ENCODE measurements around the gene FBN1. TPM values are rescaled to one million over a fixed set of nuclear protein-coding genes. Genes with fewer than 3 reads are reported as not detected.

FBN1 gene
- total and polyA plus RNA-seq, 2 experiments from 2014 or later = 1.9 to 3.8 TPM

GRCh38 chr15:48544778-48545177 lies 100.7 kb downstream of the FBN1 start:
- no peak overlapping the region for H3K27ac Mint-ChIP-seq
- H4K20me1 ChIP-seq (replicated peaks; ENCODE audit: insufficient read depth) = no peaks in the 10 kb centered on the region

More at GRCh38 chr15:48544778-48545177, 100.7 kb downstream of the FBN1 start:
- DNase-seq (ENCODE audit: low spot score) (no peak), ATAC-seq (no peak)
- H3K9me2 ChIP-seq (ENCODE audit: insufficient read depth) = no peaks in the 10 kb centered on the region
- H3K79me2 ChIP-seq (replicated peaks; ENCODE audit: insufficient read depth) = no peaks in the 10 kb centered on the region
- no peaks in the 10 kb centered on the region for H3K27me3 ChIP-seq (ENCODE audit: insufficient read depth)
- Mint-ChIP-seq H3K27me3 (ENCODE audit: insufficient read depth, low read depth, poor library complexity) (no peaks in the 10 kb centered on the region), H3K4me3 (no peak overlapping the region), H3K36me3 (ENCODE audit: low read depth) (no peaks in the 10 kb centered on the region), H3K9me3 (no peaks in the 10 kb centered on the region), H3K4me1 (no peaks in the 10 kb centered on the region)
- no peak overlapping the region for H2AFZ ChIP-seq
- H3K4me3 ChIP-seq = no peak overlapping the region
- no peak overlapping the region for H3K4me2 ChIP-seq
- TF ChIP-seq NANOG (IDR thresholded peaks at IDR 0.05; ENCODE audit: borderline replicate concordance) = no peak
- no peak for TF ChIP-seq EZH2phosphoT487 (IDR thresholded peaks at IDR 0.05; ENCODE audit: unreplicated experiment)
- no peak for TF ChIP-seq STAT1 (IDR thresholded peaks at IDR 0.05; ENCODE audit: unreplicated experiment)
- no peak for TF ChIP-seq CTCF (conservative IDR thresholded peaks at IDR 0.05; ENCODE audit: low read depth in 2 of 2)
- TF ChIP-seq EZH2 (IDR thresholded peaks at IDR 0.05; ENCODE audit: low read depth, unreplicated experiment) = no peak
- no peak for TF ChIP-seq ZNF114 (CRISPR knock-in tag; IDR thresholded peaks at IDR 0.05)
- TF ChIP-seq CREB1 (CRISPR knock-in tag; IDR thresholded peaks at IDR 0.05; ENCODE audit: low read depth) = no peak
- TF ChIP-seq JUNB (IDR thresholded peaks at IDR 0.05; ENCODE audit: unreplicated experiment) = no peak
- TF ChIP-seq, protein P1, sequence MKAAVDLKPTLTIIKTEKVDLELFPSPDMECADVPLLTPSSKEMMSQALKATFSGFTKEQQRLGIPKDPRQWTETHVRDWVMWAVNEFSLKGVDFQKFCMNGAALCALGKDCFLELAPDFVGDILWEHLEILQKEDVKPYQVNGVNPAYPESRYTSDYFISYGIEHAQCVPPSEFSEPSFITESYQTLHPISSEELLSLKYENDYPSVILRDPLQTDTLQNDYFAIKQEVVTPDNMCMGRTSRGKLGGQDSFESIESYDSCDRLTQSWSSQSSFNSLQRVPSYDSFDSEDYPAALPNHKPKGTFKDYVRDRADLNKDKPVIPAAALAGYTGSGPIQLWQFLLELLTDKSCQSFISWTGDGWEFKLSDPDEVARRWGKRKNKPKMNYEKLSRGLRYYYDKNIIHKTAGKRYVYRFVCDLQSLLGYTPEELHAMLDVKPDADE (IDR thresholded peaks at IDR 0.05) = no peak
- TF ChIP-seq, protein P2, sequence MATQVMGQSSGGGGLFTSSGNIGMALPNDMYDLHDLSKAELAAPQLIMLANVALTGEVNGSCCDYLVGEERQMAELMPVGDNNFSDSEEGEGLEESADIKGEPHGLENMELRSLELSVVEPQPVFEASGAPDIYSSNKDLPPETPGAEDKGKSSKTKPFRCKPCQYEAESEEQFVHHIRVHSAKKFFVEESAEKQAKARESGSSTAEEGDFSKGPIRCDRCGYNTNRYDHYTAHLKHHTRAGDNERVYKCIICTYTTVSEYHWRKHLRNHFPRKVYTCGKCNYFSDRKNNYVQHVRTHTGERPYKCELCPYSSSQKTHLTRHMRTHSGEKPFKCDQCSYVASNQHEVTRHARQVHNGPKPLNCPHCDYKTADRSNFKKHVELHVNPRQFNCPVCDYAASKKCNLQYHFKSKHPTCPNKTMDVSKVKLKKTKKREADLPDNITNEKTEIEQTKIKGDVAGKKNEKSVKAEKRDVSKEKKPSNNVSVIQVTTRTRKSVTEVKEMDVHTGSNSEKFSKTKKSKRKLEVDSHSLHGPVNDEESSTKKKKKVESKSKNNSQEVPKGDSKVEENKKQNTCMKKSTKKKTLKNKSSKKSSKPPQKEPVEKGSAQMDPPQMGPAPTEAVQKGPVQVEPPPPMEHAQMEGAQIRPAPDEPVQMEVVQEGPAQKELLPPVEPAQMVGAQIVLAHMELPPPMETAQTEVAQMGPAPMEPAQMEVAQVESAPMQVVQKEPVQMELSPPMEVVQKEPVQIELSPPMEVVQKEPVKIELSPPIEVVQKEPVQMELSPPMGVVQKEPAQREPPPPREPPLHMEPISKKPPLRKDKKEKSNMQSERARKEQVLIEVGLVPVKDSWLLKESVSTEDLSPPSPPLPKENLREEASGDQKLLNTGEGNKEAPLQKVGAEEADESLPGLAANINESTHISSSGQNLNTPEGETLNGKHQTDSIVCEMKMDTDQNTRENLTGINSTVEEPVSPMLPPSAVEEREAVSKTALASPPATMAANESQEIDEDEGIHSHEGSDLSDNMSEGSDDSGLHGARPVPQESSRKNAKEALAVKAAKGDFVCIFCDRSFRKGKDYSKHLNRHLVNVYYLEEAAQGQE (IDR thresholded peaks at IDR 0.05; ENCODE audit: unreplicated experiment) = no peak
- no peaks in the 10 kb centered on the region for H3K36me3 ChIP-seq (ENCODE audit: insufficient read depth)
- H3K27ac ChIP-seq (ENCODE audit: low read depth) = no peak overlapping the region
- no peaks in the 10 kb centered on the region for H3K4me1 ChIP-seq (ENCODE audit: insufficient read depth)
- H3F3A ChIP-seq (replicated peaks; ENCODE audit: low read depth) = no peaks in the 10 kb centered on the region
